Measurements from ENCODE around the gene MMP15. TPM values are rescaled to one million over a fixed set of nuclear protein-coding genes. Genes with fewer than 3 reads are reported as not detected.
A peak's percentile ranks its signal among the peaks of the same experiment; 100 is the strongest.

The MMP15 gene
- total and polyA plus RNA-seq, 7 donors: 2.5 to 6.5 (median 5.9) TPM

DNA sequence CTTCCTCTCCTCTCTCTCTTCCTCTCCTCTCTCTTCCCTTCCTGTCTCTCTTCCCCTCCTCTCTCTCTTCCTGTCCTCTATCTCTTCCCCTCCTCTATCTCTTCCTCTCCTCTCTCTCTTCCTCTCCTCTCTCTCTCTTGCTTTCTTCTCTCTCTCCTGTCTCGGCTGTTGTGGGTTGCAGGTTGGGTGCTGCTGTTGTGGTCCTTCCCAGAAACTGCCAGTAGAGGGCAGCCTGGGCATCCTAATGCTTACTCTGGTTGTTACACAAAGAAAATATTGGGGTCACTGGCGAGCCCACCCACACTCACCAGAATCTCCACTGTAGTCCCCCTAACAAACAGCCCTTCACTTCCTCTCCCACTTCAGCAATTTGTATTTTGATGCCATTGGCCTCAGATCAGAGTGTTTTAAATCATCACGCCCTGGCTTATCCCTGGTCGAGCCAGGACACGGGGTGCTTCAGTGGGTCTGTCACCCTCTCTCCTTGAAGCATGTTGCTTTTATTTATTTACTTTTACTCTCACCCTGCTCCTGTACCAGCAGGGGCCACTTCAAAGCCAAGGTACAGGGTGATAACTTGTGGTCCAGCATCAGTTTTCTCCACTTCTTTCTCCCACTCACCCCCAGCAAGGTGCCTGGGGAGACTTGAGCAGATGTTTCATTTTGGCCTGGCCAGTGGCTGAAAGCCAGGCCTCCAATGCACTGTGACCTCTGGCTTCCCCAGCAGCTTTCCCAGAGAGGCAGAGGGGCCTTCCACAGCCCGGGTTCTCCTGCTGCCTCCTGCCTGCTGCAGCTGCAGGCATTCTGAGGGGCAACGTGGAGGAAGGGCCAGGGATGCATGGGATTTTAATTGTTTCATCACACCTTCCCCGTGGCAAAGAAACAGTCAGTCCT is 4.7 kb upstream of the MMP15 start:
- peaks cover 12% of the 10 kb centered on the region for H3K4me1 ChIP-seq
- no peaks in the 10 kb centered on the region for H3K27me3 ChIP-seq (ENCODE audit: insufficient read depth in 3 of 3, low read length in 2 of 3)
- H3K36me3 ChIP-seq (ENCODE audit: insufficient read depth in 1 of 2, low read depth in 1 of 2): peaks cover 0 to 38% of the 10 kb centered on the region in 2 donors
- ATAC-seq: peak in 2 of 4 donors; percentile 44 to 49
- peak; percentile 54 to 74 for DNase-seq
- H3K4me3 ChIP-seq: no peak overlapping the region
- WGBS, 3 donors: 47 to 54% (median 53%) methylated on average over 8 of the region's 8 CpGs
- H3K27ac ChIP-seq: no peak overlapping the region
- no peaks in the 10 kb centered on the region for H3K9me3 ChIP-seq
- intact Hi-C loops (cut with DNase I): loop anchor here (1.0 to 5.0 kb wide), 3 partner anchors 101 to 176 kb away; partner anchors contain the start of gene CSNK2A2 (in 1 of the 2)
- TF ChIP-seq, protein P1, sequence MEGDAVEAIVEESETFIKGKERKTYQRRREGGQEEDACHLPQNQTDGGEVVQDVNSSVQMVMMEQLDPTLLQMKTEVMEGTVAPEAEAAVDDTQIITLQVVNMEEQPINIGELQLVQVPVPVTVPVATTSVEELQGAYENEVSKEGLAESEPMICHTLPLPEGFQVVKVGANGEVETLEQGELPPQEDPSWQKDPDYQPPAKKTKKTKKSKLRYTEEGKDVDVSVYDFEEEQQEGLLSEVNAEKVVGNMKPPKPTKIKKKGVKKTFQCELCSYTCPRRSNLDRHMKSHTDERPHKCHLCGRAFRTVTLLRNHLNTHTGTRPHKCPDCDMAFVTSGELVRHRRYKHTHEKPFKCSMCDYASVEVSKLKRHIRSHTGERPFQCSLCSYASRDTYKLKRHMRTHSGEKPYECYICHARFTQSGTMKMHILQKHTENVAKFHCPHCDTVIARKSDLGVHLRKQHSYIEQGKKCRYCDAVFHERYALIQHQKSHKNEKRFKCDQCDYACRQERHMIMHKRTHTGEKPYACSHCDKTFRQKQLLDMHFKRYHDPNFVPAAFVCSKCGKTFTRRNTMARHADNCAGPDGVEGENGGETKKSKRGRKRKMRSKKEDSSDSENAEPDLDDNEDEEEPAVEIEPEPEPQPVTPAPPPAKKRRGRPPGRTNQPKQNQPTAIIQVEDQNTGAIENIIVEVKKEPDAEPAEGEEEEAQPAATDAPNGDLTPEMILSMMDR (IDR thresholded peaks at IDR 0.05): peak; percentile 75

DNA sequence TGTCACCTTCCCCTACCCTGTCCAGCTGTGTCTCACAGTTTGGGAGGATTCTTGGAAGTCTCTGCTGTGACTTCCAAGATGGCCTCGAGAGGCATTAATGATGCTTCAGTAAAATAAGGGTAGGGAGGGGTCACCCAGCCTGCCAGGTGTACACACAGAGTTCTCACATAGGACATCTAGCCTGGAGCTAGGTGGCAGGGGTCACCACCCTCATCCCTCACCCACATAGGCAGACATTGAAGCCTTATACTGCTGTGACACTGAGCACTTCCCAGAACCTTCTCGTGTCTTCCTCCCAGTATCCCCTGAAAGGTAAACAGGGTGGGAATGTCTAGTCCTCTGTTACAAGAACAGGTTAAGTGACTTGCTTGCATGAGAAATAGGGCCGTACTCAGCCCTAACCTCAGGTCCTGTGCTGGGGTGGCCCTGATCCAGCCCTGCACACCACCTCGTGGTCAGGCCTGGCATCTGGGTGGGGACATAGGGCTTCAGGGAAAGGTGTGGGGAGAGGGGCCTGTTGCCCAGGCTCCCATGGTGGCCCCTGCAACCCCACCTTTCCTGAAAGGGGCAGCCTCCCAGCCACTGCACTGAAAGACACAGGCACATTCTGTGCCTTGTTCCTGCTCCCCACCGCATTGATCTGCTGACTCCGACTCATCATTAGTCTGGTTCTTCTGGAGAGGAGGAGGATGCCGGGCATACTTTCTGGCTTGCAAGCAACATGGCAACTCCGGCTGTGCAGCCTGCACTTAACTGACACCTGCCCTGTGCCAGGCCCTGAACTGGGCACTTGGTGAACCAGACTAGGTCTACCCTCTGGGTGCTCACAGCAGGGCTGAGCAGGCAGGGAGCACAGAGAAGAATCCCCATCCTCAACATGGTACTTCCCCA is 3.6 kb upstream of the MMP15 start:
- Histone ChIP-seq H3K27me3 (ENCODE audit: insufficient read depth in 3 of 3, low read length in 2 of 3) (no peaks in the 10 kb centered on the region), H3K36me3 (ENCODE audit: insufficient read depth in 1 of 2, low read depth in 1 of 2) (peaks cover 0 to 33% of the 10 kb centered on the region in 2 donors), H3K27ac (no peak overlapping the region), H3K4me3 (no peak overlapping the region), H3K9me3 (no peaks in the 10 kb centered on the region), H3K4me1 (peaks cover 14% of the 10 kb centered on the region)
- DNase-seq: peak in 1 of 2 donors; percentile 38
- no peak for ATAC-seq
- TF ChIP-seq, protein P1 (IDR thresholded peaks at IDR 0.05): no peak
- intact Hi-C loops (cut with DNase I): loop anchor here (5.0 kb wide), 2 partner anchors 100 to 175 kb away; partner anchors contain the start of gene CSNK2A2 (in 1 of the 2)
- 74 to 80% (median 79%) methylated on average over 7 to 8 of the region's 8 CpGs for WGBS, 3 donors

DNA sequence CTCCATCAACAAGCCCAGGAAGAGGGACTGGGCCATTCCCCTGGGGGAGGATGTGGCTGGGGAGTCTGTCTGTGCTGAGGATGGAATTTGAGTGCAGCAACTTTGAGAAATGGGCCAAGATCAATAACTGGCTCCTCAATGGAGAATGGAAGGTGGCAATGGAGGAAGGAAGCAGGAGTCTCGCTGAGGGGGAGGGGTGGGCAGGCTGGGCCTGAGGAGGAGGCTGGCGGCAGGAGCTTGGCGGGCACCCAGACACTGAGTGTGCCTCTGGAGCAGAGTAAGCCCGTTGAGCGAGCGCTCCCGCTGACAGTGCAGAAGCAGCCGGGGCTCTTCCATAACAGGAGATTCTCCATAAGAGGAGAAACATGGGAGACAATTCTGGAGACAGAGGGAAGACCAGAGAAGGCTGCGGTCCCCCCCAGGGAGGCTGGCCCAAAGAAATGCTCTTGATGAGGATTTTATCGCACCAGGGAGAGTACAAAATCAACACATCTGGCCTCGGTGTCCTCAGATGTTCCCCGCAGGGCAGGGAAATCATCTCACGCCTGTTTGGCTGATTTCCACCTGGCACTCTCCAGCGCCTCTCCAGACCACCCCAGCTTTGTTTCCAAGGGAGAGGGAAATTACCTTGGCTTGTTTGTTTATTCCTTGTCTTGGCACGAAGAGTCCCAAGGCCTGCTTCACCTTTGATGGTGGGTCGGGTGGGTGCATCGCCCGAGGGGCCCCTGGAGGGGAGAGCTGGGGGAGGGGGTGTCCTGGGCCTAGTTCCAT is 2.8 kb upstream of the MMP15 start:
- no peak for ATAC-seq
- peak; percentile 60 to 78 for DNase-seq
- peaks cover 18% of the 10 kb centered on the region for H3K4me1 ChIP-seq
- H3K36me3 ChIP-seq (ENCODE audit: insufficient read depth in 1 of 2, low read depth in 1 of 2): peaks cover 0 to 25% of the 10 kb centered on the region in 2 donors
- H3K9me3 ChIP-seq: no peaks in the 10 kb centered on the region
- H3K4me3 ChIP-seq: no peak overlapping the region
- H3K27ac ChIP-seq: no peak overlapping the region
- intact Hi-C loops (cut with DNase I): loop anchor here (5.0 kb wide), 2 partner anchors 100 to 175 kb away; partner anchors contain the start of gene CSNK2A2 (in 1 of the 2)
- no peaks in the 10 kb centered on the region for H3K27me3 ChIP-seq (ENCODE audit: insufficient read depth in 3 of 3, low read length in 2 of 3)
- 20 to 26% (median 25%) methylated on average over 17 to 18 of the region's 18 CpGs for WGBS, 3 donors
- TF ChIP-seq, protein P1 (IDR thresholded peaks at IDR 0.05): no peak

Data from psoas muscle (tissue), 8 donors.